ENCODE data around the gene LRIG1. TPM values are rescaled to one million over a fixed set of nuclear protein-coding genes. Genes with fewer than 3 reads are reported as not detected.

The LRIG1 gene
- total and polyA plus RNA-seq, 2 of the 8 experiments (the other 6 are each of a cell fraction or from before 2014, with no cell fraction given): 78.1 to 88.7 TPM

DNA sequence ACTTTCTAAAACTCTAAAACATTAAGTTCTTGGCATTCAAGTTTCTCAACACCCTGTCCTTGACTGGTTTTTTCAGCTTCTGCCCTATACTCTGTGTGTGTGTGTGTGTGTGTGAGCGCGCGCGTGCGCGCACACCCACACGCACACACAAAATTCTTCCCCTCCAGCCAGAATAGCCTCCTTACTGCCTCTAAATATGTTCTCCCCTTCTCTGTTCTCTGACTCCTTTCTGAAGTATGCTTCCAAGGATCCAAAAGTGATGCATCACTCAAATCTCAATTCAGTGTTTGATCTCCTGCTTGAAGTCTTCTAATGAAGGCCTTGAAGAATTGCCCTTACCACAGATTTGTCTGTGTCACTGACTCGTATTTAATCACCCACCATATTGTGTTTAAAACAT lies 150.2 kb downstream of the LRIG1 start:
- Histone ChIP-seq H3K27ac (ENCODE audit: low read depth, low read length) (no peak overlapping the region), H3K23me2 (ENCODE audit: low read depth, low read length) (no peaks in the 10 kb centered on the region), H3K56ac (replicated peaks; ENCODE audit: insufficient read length, low read depth, low read length) (no peak overlapping the region), H3K4me3 (ENCODE audit: extremely low read depth in 1 of 4, insufficient read depth in 2 of 4, low read depth in 3 of 4, low read length in 4 of 4) (no peak overlapping the region), H2AFZ (ENCODE audit: low read length) (no peak overlapping the region), H3K4me2 (ENCODE audit: insufficient read depth in 1 of 2, low read depth in 2 of 2, low read length in 2 of 2) (no peak overlapping the region), H3K36me3 (ENCODE audit: control insufficient read depth in 2 of 4, insufficient read depth in 4 of 4, low read length in 3 of 4) (peaks cover 0 to 3% (median 0%) of the 10 kb centered on the region in 4 experiments; a peak in 1 of 8 replicates), H2BK15ac (ENCODE audit: low read length) (no peak overlapping the region), H3K4me1 (replicated peaks in 1 of 4; ENCODE audit: control insufficient read depth in 3 of 4, insufficient read depth in 4 of 4, low read length in 3 of 4) (peaks cover 0 to 8% (median 2%) of the 10 kb centered on the region in 4 experiments; a peak in 2 of 7 replicates), H3K23ac (ENCODE audit: insufficient read length) (no peak overlapping the region), H4K5ac (ENCODE audit: insufficient read length, low read depth, low read length) (no peak overlapping the region), H2BK120ac (replicated peaks; ENCODE audit: low read depth, low read length) (no peak overlapping the region), H4K20me1 (replicated peaks in 1 of 2; ENCODE audit: control insufficient read depth in 1 of 2, insufficient read depth in 2 of 2, low read length in 2 of 2) (no peaks in the 10 kb centered on the region), H4K8ac (ENCODE audit: extremely low read depth, insufficient read depth, low read length) (no peak overlapping the region), H3K9me3 (ENCODE audit: insufficient read depth in 2 of 2, low read depth in 1 of 2, low read length in 1 of 2) (no peaks in the 10 kb centered on the region), H4K91ac (replicated peaks; ENCODE audit: insufficient read length, low read length) (no peak overlapping the region), H3K18ac (ENCODE audit: extremely low read depth, low read length) (no peak overlapping the region), H3K4ac (replicated peaks; ENCODE audit: insufficient read length, low read depth, low read length) (no peak overlapping the region), H2BK12ac (ENCODE audit: low read depth, low read length) (no peak overlapping the region), H2BK5ac (ENCODE audit: low read depth, low read length) (no peak overlapping the region), H3K27me3 (replicated peaks in 1 of 4; ENCODE audit: control insufficient read depth in 3 of 4, extremely low read depth in 1 of 4, insufficient read depth in 3 of 4, low read length in 3 of 4) (no peaks in the 10 kb centered on the region), H3K9ac (replicated peaks in 1 of 4; ENCODE audit: extremely low read depth in 1 of 4, low read depth in 3 of 4, low read length in 3 of 4) (no peak overlapping the region), H3K79me1 (ENCODE audit: low read depth, low read length) (no peaks in the 10 kb centered on the region), H2AK5ac (ENCODE audit: low read depth, low read length) (no peak overlapping the region), H3K14ac (ENCODE audit: insufficient read length) (no peak overlapping the region), H3K79me2 (ENCODE audit: control insufficient read depth in 1 of 2, insufficient read depth in 2 of 2, low read length in 2 of 2) (no peaks in the 10 kb centered on the region), H2BK20ac (ENCODE audit: low read length) (no peak overlapping the region)
- ChIA-PET CTCF (ENCODE audit: partially characterized antibody) (interaction anchor here (1.3 kb wide), 1 partner anchor 32 kb away, joined by 4 read pairs; no protein-coding TSS in a partner anchor), POLR2A (ENCODE audit: partially characterized antibody) (no interaction called here)
- no peak for FAIRE-seq
- no peak for DNase-seq (ENCODE audit: low read depth in 1 of 2, low spot score in 2 of 2)
- TF ChIP-seq SP4 (IDR thresholded peaks at IDR 0.05; ENCODE audit: low read length): no peak
- 95% methylated on average over 8 of the region's 8 CpGs; no CpG with 5 or more reads in 1 of the 2 experiments for WGBS, 2 experiments (ENCODE audit: extremely low coverage in 1 of 2, insufficient coverage in 1 of 2, insufficient read length in 1 of 2, insufficient replicate concordance in 2 of 2, low coverage in 1 of 2, low lambda C conversion rate in 2 of 2, missing lambda C conversion rate in 1 of 2)
